Neural cell (in vitro differentiated cells): ENCODE results near the gene PPP1R12A. TPM values are rescaled to one million over a fixed set of nuclear protein-coding genes. Genes with fewer than 3 reads are reported as not detected.

Experiments
- H2AFZ ChIP-seq: fragments of 200-600, 300-800 bp; sonication (generic), shearing (Covaris generic); 2 replicates; pipeline ENCODE4 v1.6.0; 2014; ENCODE audit warnings: low read depth, mild to moderate bottlenecking, antibody characterized with exemption, low read length, moderate library complexity
- H3F3A ChIP-seq: fragments of 200-600 bp; shearing (Covaris generic); 2 replicates; pipeline ENCODE4 v1.6.1; 2016; ENCODE audit warnings: mild to moderate bottlenecking, moderate library complexity, mixed read lengths, antibody characterized with exemption, low read length; ENCODE audit not compliant: insufficient read depth, poor library complexity, severe bottlenecking
- H3K27ac ChIP-seq: fragments of 200-600, 300-800 bp; sonication (generic), shearing (Covaris generic); 2 replicates; pipeline ENCODE4 v1.5.1; 2014; ENCODE audit warnings: mild to moderate bottlenecking, low read length, moderate library complexity
- H3K27me3 ChIP-seq: fragments of 300-800, 200-600 bp; sonication (generic), shearing (Covaris generic); 2 replicates; pipeline ENCODE4 v1.6.0; 2014; ENCODE audit warnings: mild to moderate bottlenecking, low read depth, low read length, moderate library complexity; ENCODE audit not compliant: insufficient read depth
- H3K36me3 ChIP-seq: fragments of 300-800, 200-600 bp; sonication (generic), shearing (Covaris generic); 2 replicates; pipeline ENCODE4 v1.5.1; 2014; ENCODE audit warnings: mild to moderate bottlenecking, antibody characterized with exemption, low read length, moderate library complexity; ENCODE audit not compliant: insufficient read depth
- H3K4me2 ChIP-seq: fragments of 300-800, 200-600 bp; sonication (generic), shearing (Covaris generic); 2 replicates; pipeline ENCODE4 v1.6.0; 2014; ENCODE audit warnings: mild to moderate bottlenecking, low read length
- H3K4me3 ChIP-seq: fragments of 300-800, 200-600 bp; sonication (generic), shearing (Covaris generic); 2 replicates; pipeline ENCODE4 v1.5.1; 2014; ENCODE audit warnings: mild to moderate bottlenecking, low read length, moderate library complexity
- H3K79me2 ChIP-seq: fragments of 200-600 bp; shearing (Covaris generic); replicated peaks from 2 replicates; pipeline ENCODE4 v1.6.0; 2014; ENCODE audit warnings: mild to moderate bottlenecking, low read length, moderate library complexity; ENCODE audit not compliant: insufficient read depth
- H3K9ac ChIP-seq: fragments of 300-800, 200-600 bp; sonication (generic), shearing (Covaris generic); 2 replicates; pipeline ENCODE4 v1.6.1; 2016; ENCODE audit warnings: mild to moderate bottlenecking, low read length, mixed read lengths
- H3K9me2 ChIP-seq: fragments of 200-600 bp; shearing (Covaris generic); 2 replicates; pipeline ENCODE4 v1.6.1; 2016; ENCODE audit warnings: mild to moderate bottlenecking, low read length, mixed read lengths; ENCODE audit not compliant: insufficient read depth
- H3K9me3 ChIP-seq: fragments of 200-600, 300-800 bp; sonication (generic), shearing (Covaris generic); 2 replicates; pipeline ENCODE4 v1.6.1; 2016; ENCODE audit warnings: mild to moderate bottlenecking, mixed run types, low read length, moderate library complexity, mixed read lengths
- H4K20me1 ChIP-seq: fragments of 200-600 bp; shearing (Covaris generic); 2 replicates; pipeline ENCODE4 v1.6.1; 2016; ENCODE audit warnings: mild to moderate bottlenecking, mixed run types; ENCODE audit not compliant: insufficient read depth
- EP300 ChIP-seq: fragments of 450-650 bp; conservative IDR thresholded peaks from 2 replicates; pipeline ENCODE4 v1.6.1; 2014; ENCODE audit warnings: antibody characterized with exemption, mild to moderate bottlenecking, moderate library complexity; ENCODE audit not compliant: poor library complexity, severe bottlenecking
- EZH2 ChIP-seq: fragments of 200-600, 300-800 bp; shearing (Covaris generic), sonication (generic); IDR thresholded peaks from 2 replicates; pipeline ENCODE4 v1.6.1; 2014; ENCODE audit warnings: antibody characterized with exemption, low read length, borderline replicate concordance, mild to moderate bottlenecking; ENCODE audit not compliant: insufficient read depth, poor library complexity, severe bottlenecking
- MXI1 ChIP-seq: fragments of 450-650 bp; conservative IDR thresholded peaks from 2 replicates; pipeline ENCODE4 v1.6.1; 2014; ENCODE audit warnings: antibody characterized with exemption, mild to moderate bottlenecking; ENCODE audit not compliant: poor library complexity, severe bottlenecking
- POLR2AphosphoS5 ChIP-seq: IDR thresholded peaks from 2 replicates; pipeline ENCODE4 v1.6.1; 2012
- RAD21 ChIP-seq: fragments of 450-650 bp; conservative IDR thresholded peaks from 2 replicates; pipeline ENCODE4 v1.6.1; 2014; ENCODE audit warnings: antibody characterized with exemption, mild to moderate bottlenecking, moderate library complexity
- REST ChIP-seq: IDR thresholded peaks from 2 replicates; pipeline ENCODE4 v1.6.1; 2012; ENCODE audit warnings: borderline replicate concordance
- SMC3 ChIP-seq: fragments of 450-650 bp; conservative IDR thresholded peaks from 2 replicates; pipeline ENCODE4 v1.6.1; 2014; ENCODE audit warnings: antibody characterized with exemption, mild to moderate bottlenecking, moderate library complexity; ENCODE audit not compliant: poor library complexity
- TAF1 ChIP-seq: IDR thresholded peaks from 2 replicates; pipeline ENCODE4 v1.6.1; 2012; ENCODE audit warnings: low read depth
- polyA plus RNA-seq: library from polyadenylated mRNA; depleted of rRNA; stranded (reverse); fragments of >200 nt; gene quantifications from 2 replicates; pipeline ENCODE4 v1.2.3, GENCODE V29; 2014
- TF ChIP-seq, protein P1 (sequence below): fragments of 450-650 bp; IDR thresholded peaks from 2 replicates; pipeline ENCODE4 v1.5.1; 2014; ENCODE audit warnings: antibody characterized with exemption, mild to moderate bottlenecking, moderate library complexity; ENCODE audit not compliant: poor library complexity, severe bottlenecking

PPP1R12A gene
- polyA plus RNA-seq, 1 donor from 2014 or later, result 68.2 TPM

DNA sequence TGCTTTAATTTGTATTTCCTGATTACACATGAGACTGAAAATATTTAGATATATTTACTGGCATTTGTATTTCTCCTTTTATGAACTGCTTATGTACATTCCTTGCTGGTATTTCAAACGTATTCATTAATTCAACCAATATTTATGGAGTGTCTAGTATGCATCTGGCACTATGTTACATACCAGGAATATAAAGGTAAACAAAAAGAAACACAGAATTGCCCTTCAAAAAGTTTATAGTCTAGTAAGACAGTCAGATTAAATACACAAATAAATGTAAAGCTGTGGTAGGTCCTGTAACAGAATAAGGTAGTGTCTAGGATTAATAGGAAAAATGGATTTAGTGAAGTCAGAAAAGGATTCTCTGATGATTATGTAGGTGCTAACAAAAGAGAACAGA, 87.5 kb downstream of the PPP1R12A start:
- Histone ChIP-seq H3K4me2 (no peak overlapping the region), H4K20me1 (no peaks in the 10 kb centered on the region), H3K9ac (no peak overlapping the region), H3K27me3 (no peaks in the 10 kb centered on the region), H3K27ac (no peak overlapping the region), H3K9me2 (no peaks in the 10 kb centered on the region), H3K36me3 (peaks cover 6% of the 10 kb centered on the region), H2AFZ (no peak overlapping the region), H3K9me3 (no peaks in the 10 kb centered on the region), H3F3A (no peaks in the 10 kb centered on the region), H3K4me3 (no peak overlapping the region), H3K79me2 (peaks cover 44% of the 10 kb centered on the region)
- TF ChIP-seq POLR2AphosphoS5 (no peak), TAF1 (no peak), SMC3 (no peak), REST (no peak), RAD21 (no peak), EZH2 (no peak), EP300 (no peak), MXI1 (no peak)
- TF ChIP-seq, protein P1, sequence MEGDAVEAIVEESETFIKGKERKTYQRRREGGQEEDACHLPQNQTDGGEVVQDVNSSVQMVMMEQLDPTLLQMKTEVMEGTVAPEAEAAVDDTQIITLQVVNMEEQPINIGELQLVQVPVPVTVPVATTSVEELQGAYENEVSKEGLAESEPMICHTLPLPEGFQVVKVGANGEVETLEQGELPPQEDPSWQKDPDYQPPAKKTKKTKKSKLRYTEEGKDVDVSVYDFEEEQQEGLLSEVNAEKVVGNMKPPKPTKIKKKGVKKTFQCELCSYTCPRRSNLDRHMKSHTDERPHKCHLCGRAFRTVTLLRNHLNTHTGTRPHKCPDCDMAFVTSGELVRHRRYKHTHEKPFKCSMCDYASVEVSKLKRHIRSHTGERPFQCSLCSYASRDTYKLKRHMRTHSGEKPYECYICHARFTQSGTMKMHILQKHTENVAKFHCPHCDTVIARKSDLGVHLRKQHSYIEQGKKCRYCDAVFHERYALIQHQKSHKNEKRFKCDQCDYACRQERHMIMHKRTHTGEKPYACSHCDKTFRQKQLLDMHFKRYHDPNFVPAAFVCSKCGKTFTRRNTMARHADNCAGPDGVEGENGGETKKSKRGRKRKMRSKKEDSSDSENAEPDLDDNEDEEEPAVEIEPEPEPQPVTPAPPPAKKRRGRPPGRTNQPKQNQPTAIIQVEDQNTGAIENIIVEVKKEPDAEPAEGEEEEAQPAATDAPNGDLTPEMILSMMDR, result no peak

- peaks cover 6% of the 10 kb centered on the region for H3K36me3 ChIP-seq
- no peak for TF ChIP-seq POLR2AphosphoS5
- TF ChIP-seq MXI1, result no peak
These were observed 90.2 kb downstream of the PPP1R12A start for GRCh38 chr12:79844693-79845092.

GRCh38 chr12:79843978-79844377, 90.9 kb downstream of the PPP1R12A start:
- no peaks in the 10 kb centered on the region for H3K27me3 ChIP-seq
- H3F3A ChIP-seq, result no peaks in the 10 kb centered on the region
- peaks cover 6% of the 10 kb centered on the region for H3K36me3 ChIP-seq
- H3K4me3 ChIP-seq, result no peak overlapping the region
- H3K9me2 ChIP-seq, result no peaks in the 10 kb centered on the region
- H3K4me2 ChIP-seq, result no peak overlapping the region
- no peaks in the 10 kb centered on the region for H4K20me1 ChIP-seq
- TF ChIP-seq TAF1, result no peak
- no peak for TF ChIP-seq MXI1
- TF ChIP-seq POLR2AphosphoS5, result no peak
- TF ChIP-seq REST, result no peak
- no peak for TF ChIP-seq EZH2
- TF ChIP-seq EP300, result no peak
- no peak for TF ChIP-seq SMC3
- TF ChIP-seq, protein P1, result no peak
- no peak for TF ChIP-seq RAD21
- no peak overlapping the region for H2AFZ ChIP-seq
- H3K9ac ChIP-seq, result no peak overlapping the region
- H3K27ac ChIP-seq, result no peak overlapping the region
- peaks cover 16% of the 10 kb centered on the region for H3K79me2 ChIP-seq
- no peaks in the 10 kb centered on the region for H3K9me3 ChIP-seq

More at GRCh38 chr12:79844693-79845092, 90.2 kb downstream of the PPP1R12A start:
- H3K27ac ChIP-seq, result no peak overlapping the region
- H3K9me3 ChIP-seq, result no peaks in the 10 kb centered on the region
- no peaks in the 10 kb centered on the region for H3K9me2 ChIP-seq
- H3K4me2 ChIP-seq, result no peak overlapping the region
- no peaks in the 10 kb centered on the region for H3K27me3 ChIP-seq
- H3K4me3 ChIP-seq, result no peak overlapping the region
- H2AFZ ChIP-seq, result no peak overlapping the region
- H3K79me2 ChIP-seq, result peaks cover 24% of the 10 kb centered on the region
- no peak overlapping the region for H3K9ac ChIP-seq
- H4K20me1 ChIP-seq, result no peaks in the 10 kb centered on the region
- no peaks in the 10 kb centered on the region for H3F3A ChIP-seq
